GM23338 (cell line): ENCODE results near the gene DNAAF2. TPM values are rescaled to one million over a fixed set of nuclear protein-coding genes. Genes with fewer than 3 reads are reported as not detected.

ENCODE experiments used
- ATAC-seq: fragments of 200-7000 bp; cut with Tn5 transposase; 3 replicates; pipeline ENCODE4 v1.9.1; 2020
- DNase-seq: peaks from one replicate; pipeline ENCODE4 v3.0.0-alpha.2; 2015; ENCODE audit warnings: low spot score
- H2AFZ ChIP-seq: fragments of 200-600 bp; sonication (generic); 2 replicates; pipeline ENCODE4 v1.8.0; 2016; ENCODE audit warnings: antibody characterized with exemption, mild to moderate bottlenecking, moderate library complexity
- H3F3A ChIP-seq: fragments of 200-600 bp; sonication (generic); replicated peaks from 2 replicates; pipeline ENCODE4 v1.8.0; 2017; ENCODE audit warnings: antibody characterized with exemption, mixed run types, low read depth
- H3K27ac ChIP-seq: fragments of 200-600 bp; sonication (generic); 2 replicates; pipeline ENCODE4 v1.6.1; 2016; ENCODE audit warnings: low read depth
- H3K27me3 ChIP-seq: fragments of 200-600 bp; sonication (generic); 2 replicates; pipeline ENCODE4 v1.8.0; 2016; ENCODE audit warnings: mild to moderate bottlenecking, mixed run types, moderate library complexity; ENCODE audit not compliant: insufficient read depth
- H3K36me3 ChIP-seq: fragments of 200-600 bp; sonication (generic); 2 replicates; pipeline ENCODE4 v1.8.0; 2016; ENCODE audit warnings: mild to moderate bottlenecking; ENCODE audit not compliant: insufficient read depth
- H3K4me1 ChIP-seq: fragments of 200-600 bp; sonication (generic); 2 replicates; pipeline ENCODE4 v1.8.0; 2016; ENCODE audit warnings: mild to moderate bottlenecking, moderate library complexity; ENCODE audit not compliant: insufficient read depth
- H3K4me2 ChIP-seq: fragments of 200-600 bp; sonication (generic); 2 replicates; pipeline ENCODE4 v1.7.1; 2017; ENCODE audit warnings: mixed run types
- H3K4me3 ChIP-seq: fragments of 200-600 bp; sonication (generic); 2 replicates; pipeline ENCODE4 v1.6.1; 2016; ENCODE audit warnings: mixed run types
- H3K79me2 ChIP-seq: fragments of 200-600 bp; sonication (generic); replicated peaks from 2 replicates; pipeline ENCODE4 v1.8.0; 2017; ENCODE audit warnings: mild to moderate bottlenecking; ENCODE audit not compliant: insufficient read depth
- H3K9me2 ChIP-seq: fragments of 200-600 bp; sonication (generic); 2 replicates; pipeline ENCODE4 v1.8.0; 2017; ENCODE audit not compliant: insufficient read depth
- H4K20me1 ChIP-seq: fragments of 200-600 bp; sonication (generic); replicated peaks from 2 replicates; pipeline ENCODE4 v1.8.0; 2017; ENCODE audit warnings: mild to moderate bottlenecking; ENCODE audit not compliant: insufficient read depth
- H3K27ac Mint-ChIP-seq: 2 replicates; pipeline ENCODE4 v1.8.0; 2020; ENCODE audit warnings: inconsistent platforms, mild to moderate bottlenecking, moderate library complexity, mixed read lengths
- H3K27me3 Mint-ChIP-seq: 3 replicates; pipeline ENCODE4 v1.8.0; 2022; ENCODE audit warnings: low read depth, mild to moderate bottlenecking, moderate library complexity, mixed read lengths, inconsistent platforms; ENCODE audit not compliant: insufficient read depth, poor library complexity
- H3K36me3 Mint-ChIP-seq: 3 replicates; pipeline ENCODE4 v1.8.0; 2021; ENCODE audit warnings: low read depth, mild to moderate bottlenecking, inconsistent platforms, moderate library complexity, mixed read lengths
- H3K4me1 Mint-ChIP-seq: 3 replicates; pipeline ENCODE4 v1.8.0; 2020; ENCODE audit warnings: mild to moderate bottlenecking, inconsistent platforms, mixed read lengths
- H3K4me3 Mint-ChIP-seq: 3 replicates; pipeline ENCODE4 v1.8.0; 2021; ENCODE audit warnings: moderate library complexity, mild to moderate bottlenecking, inconsistent platforms, mixed read lengths
- H3K9me3 Mint-ChIP-seq: 3 replicates; pipeline ENCODE4 v1.8.0; 2020; ENCODE audit warnings: moderate library complexity, mild to moderate bottlenecking, inconsistent platforms, mixed read lengths
- CREB1 ChIP-seq: fragments of 250-450 bp; sonication (Bioruptor Pico); IDR thresholded peaks from 2 replicates; pipeline ENCODE4 v1.5.0; 2020; ENCODE audit warnings: low read depth, mild to moderate bottlenecking, moderate library complexity
- JUNB ChIP-seq: IDR thresholded peaks from one replicate; pipeline ENCODE4 v1.6.1; 2016; ENCODE audit warnings: antibody characterized with exemption; ENCODE audit not compliant: unreplicated experiment
- NANOG ChIP-seq: IDR thresholded peaks from 2 replicates; pipeline ENCODE4 v1.6.1; 2016; ENCODE audit warnings: antibody characterized with exemption, borderline replicate concordance
- STAT1 ChIP-seq: IDR thresholded peaks from one replicate; pipeline ENCODE4 v1.6.1; 2016; ENCODE audit warnings: antibody characterized with exemption; ENCODE audit not compliant: unreplicated experiment
- ZNF331 ChIP-seq: fragments of 250-450 bp; sonication (Bioruptor Pico); IDR thresholded peaks from 2 replicates; pipeline ENCODE4 v1.5.0; 2020; ENCODE audit warnings: low read depth, mild to moderate bottlenecking, moderate library complexity
- ZNF462 ChIP-seq: fragments of 250-450 bp; sonication (Bioruptor Pico); IDR thresholded peaks from 2 replicates; pipeline ENCODE4 v1.5.0; 2020; ENCODE audit warnings: mild to moderate bottlenecking, moderate library complexity
- polyA plus RNA-seq: library from polyadenylated mRNA; unstranded; fragments of >200 nt; fragmentation: Nextera tagmentation; extraction: Ambion mirVana; gene quantifications from 2 replicates; pipeline ENCODE4 v1.2.1, GENCODE V29; 2016
- total RNA-seq: library from RNA; depleted of rRNA; stranded (reverse); fragments of >200 nt; shearing (Covaris generic); gene quantifications from 2 replicates; pipeline ENCODE4 v1.2.3, GENCODE V29; 2014

The DNAAF2 gene
- total and polyA plus RNA-seq, 2 experiments from 2014 or later: 40.4 to 62.6 TPM

GRCh38 chr14:49614196-49614595, 20.8 kb downstream of the DNAAF2 start (continued):
- TF ChIP-seq ZNF462 (CRISPR knock-in tag): no peak
- TF ChIP-seq CREB1 (CRISPR knock-in tag): no peak
- no peak for TF ChIP-seq ZNF331 (CRISPR knock-in tag)
- no peak for TF ChIP-seq STAT1
- TF ChIP-seq NANOG: no peak

- no peak overlapping the region for H2AFZ ChIP-seq
Measured at GRCh38 chr14:49612671-49613070, 22.4 kb downstream of the DNAAF2 start.

More at GRCh38 chr14:49612671-49613070, 22.4 kb downstream of the DNAAF2 start:
- peaks cover 3% of the 10 kb centered on the region for H3F3A ChIP-seq
- H3K36me3 ChIP-seq: peaks cover 8% of the 10 kb centered on the region
- H3K79me2 ChIP-seq: peaks cover 17% of the 10 kb centered on the region; the same call in 1 of the 2 replicates
- H3K4me2 ChIP-seq: no peak overlapping the region
- H3K4me3 ChIP-seq: no peak overlapping the region
- Mint-ChIP-seq H3K27ac (no peak overlapping the region), H3K27me3 (no peaks in the 10 kb centered on the region), H3K36me3 (peaks cover 44% of the 10 kb centered on the region; the same call in 2 of the 3 replicates), H3K4me1 (peaks cover 2% of the 10 kb centered on the region; the same call in 2 of the 3 replicates), H3K4me3 (no peak overlapping the region), H3K9me3 (no peaks in the 10 kb centered on the region)
- TF ChIP-seq JUNB (no peak), STAT1 (no peak)
- H3K9me2 ChIP-seq: no peaks in the 10 kb centered on the region
- DNase-seq (no peak), ATAC-seq (no peak)
- H3K27ac ChIP-seq: no peak overlapping the region
- no peaks in the 10 kb centered on the region for H3K4me1 ChIP-seq
- H4K20me1 ChIP-seq: peaks cover 21% of the 10 kb centered on the region; the same call in 1 of the 2 replicates
- H3K27me3 ChIP-seq: no peaks in the 10 kb centered on the region
